IPS-NIHi7 (cell line): ENCODE data around the gene RNF215.
"Not testable (repeated sequence)": the region's sequence is repeated elsewhere in the genome, so short reads cannot be mapped to it uniquely, and the experiment has no call there.

Experiments
- DNase-seq: peaks from one replicate; pipeline ENCODE4 v3.0.0; 2012; ENCODE audit warnings: mixed read lengths; ENCODE audit errors: extremely low spot score

The RNF215 gene

GRCh38 chr22:30362651-30363281 is 24.4 kb downstream of the RNF215 start:
- DNase-seq: peak; percentile 77

- DNase-seq: no peak
Observed at GRCh38 chr22:30361916-30362650, 25.1 kb downstream of the RNF215 start.

DNA sequence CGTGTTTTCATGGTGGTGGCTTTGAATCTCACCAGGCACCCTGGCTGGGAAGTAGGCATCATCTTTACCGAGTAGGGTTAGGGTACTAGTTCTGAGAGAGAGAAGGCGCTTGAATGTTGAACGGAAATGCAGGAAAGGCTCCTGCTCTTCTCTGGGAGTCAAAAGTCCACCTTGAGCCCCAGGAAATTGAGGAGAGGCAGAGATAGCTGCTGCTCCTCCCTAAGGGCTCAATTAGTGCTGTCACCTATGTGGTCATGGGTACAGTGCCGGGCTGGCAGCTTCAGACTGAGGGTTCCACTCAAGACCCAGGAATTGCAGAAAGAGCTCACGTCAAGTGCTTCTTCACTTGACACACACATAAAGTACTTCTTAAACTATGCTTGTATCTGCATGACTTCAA is 28.7 kb downstream of the RNF215 start:
- no peak for DNase-seq

DNA sequence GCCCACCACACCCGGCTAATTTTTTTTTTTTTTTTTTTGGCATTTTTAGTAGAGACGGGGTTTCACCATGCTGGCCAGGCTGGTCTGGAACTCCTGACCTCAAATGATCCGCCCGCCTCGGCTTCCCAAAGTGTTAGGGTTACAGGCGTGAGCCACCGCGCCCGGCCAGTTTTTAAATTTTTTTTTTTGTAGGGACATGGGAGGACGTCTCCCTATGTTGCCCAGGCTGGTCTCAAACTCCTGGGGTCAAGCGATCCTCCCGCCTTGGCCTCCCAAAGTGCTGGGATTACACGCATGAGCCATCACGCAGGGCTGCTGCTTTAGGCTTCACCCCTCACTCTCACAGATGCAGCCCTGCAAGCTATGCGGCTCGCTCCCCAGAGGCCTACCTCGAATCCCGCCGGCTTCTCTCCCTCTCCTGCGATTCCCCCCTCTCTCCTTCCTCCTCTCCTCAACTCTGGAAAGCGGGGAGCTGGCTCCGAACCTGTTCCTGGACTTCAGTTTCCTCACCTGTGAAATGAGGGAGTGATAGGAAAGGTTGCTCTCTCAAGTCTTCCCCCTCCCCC is 29.5 kb downstream of the RNF215 start:
- DNase-seq: no peak

GRCh38 chr22:30357236-30357570 is 30.0 kb downstream of the RNF215 start:
- DNase-seq: no peak

DNA sequence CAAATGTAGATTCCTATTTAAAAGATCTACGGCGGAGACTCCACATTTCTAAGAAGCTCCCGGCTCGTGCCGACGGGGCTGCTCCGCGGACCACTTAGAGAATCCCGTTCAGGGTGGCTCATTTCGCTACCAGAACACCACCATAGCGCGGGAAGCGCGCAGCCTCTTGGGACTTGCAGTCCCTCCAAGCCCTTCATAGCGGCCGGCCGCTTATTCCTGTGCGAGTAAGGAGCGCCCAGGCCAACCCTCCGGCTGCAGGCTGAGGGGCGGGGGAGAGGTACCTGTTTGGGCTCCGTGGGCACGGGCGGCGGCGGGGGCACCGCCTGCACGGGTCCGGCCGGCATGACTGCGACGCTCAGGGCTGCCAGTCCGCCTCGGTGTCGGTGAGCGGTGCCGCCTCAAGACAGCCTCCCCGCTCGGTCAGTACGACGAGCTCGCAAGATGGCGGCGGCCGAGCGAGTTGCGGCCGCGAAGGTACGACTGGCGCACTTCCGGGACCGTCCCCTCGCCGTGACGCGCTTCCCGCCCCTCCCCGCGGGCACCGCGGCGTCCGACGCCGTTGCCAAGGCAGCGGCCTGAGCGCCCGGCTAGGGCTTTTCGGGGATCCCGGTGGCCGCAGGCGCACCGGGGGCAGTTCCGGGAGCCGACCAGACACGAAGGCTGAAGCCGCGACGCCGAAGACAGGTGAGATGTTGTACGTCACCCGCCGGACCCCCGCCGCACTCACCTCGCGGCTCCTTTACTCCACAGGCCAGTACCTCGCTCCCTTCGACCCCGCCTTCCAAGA is 30.6 kb downstream of the RNF215 start, which contains the start of the genes CCDC157 and SF3A1:
TSS of gene CCDC157 (plus strand) at position 559 of the 787 bp plus-strand sequence. CDS start 8,994 bp downstream, outside the sequence.
TSS of gene SF3A1 (minus strand) at position 446 of the 787 bp plus-strand sequence. CDS start at position 344, 102 bp downstream.
- peak; percentile 95 for DNase-seq

DNA sequence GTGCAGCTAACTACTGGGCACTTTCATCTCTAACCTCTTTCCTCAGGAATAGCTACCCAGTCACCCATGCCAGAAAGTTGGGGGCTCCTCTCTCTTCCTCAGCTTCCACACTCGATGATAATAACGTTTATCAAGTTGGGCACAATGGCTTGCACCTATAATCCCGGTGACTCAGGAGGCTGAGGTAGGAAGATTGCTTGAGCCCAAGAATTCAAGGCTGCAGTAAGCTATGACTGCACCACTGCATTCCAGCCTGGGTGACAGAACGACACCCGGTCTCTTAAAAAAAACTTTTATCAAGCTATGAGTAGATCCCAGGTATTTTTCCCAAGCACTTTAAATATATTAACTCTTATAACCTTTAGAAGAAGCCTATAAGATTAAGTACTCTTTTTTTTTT is 32.6 kb downstream of the RNF215 start:
- no peak for DNase-seq

- no peak for DNase-seq
Observed at GRCh38 chr22:30351226-30351625, 36.0 kb downstream of the RNF215 start.

DNA sequence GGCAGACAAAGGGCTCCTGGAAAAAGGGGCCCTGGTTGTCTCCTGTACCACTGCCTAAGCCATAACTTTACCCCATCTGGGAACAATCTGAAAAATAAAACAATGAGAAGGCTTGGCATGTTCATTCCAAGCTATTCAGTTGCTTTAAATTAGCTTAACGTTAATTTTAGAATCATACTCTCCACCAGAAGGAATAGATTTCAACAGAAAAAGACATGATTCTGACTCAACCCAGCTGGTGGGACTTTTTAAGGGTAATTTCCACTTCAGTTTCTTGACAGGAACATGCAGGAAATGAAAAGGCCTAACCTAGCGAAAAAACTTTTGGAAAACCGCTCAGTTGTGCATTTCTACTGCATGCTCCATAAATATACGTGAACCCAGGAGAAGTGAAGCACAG is 38.4 kb downstream of the RNF215 start:
- DNase-seq: no peak

- DNase-seq: no peak
Observed at GRCh38 chr22:30348404-30348803, 38.8 kb downstream of the RNF215 start.

GRCh38 chr22:30347255-30347892 is 39.8 kb downstream of the RNF215 start:
- no peak for DNase-seq

GRCh38 chr22:30344447-30345200 is 42.6 kb downstream of the RNF215 start:
- DNase-seq: no peak

DNA sequence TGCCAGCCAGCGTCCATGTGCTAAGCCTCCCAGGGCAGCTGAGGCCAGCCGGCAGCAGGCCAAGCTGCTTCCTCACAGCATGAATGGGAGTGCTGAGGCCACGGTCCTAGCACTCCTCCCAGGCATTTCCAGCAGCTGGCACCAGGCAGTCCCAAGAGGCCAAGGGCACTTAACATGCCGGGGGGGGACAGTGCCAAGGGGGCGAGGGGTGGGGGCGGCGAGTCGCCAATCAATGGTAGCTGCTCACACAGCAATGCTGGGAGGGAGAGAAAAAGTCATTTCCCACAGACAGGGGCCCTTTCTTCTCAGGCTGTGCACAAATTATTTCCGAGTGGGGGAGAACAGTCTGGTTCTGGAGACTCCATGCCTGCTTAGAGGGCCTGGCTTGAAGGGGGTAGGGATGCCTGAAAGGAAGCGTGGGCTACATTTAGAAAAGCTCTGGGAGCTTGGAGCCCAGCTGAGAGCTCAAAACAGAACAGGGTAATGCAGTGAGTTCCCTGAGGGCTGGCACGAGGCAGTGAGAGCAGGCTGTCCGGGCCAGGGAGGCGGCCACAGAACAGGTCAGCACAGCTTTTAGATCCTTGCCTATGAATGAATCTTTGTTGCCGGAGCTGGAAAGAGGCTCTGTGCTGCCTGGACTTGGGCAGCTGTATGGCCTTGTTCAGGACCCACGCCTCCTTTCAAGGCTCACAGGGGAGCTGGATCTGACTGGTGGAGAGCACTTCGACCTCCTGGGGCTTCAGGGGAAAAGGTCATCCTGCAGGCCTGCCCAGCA is 46.1 kb downstream of the RNF215 start:
- no peak for DNase-seq

GRCh38 chr22:30338802-30339201 is 48.4 kb downstream of the RNF215 start:
- no peak for DNase-seq

GRCh38 chr22:30338341-30338740 is 48.9 kb downstream of the RNF215 start:
- DNase-seq: not testable (repeated sequence)

DNA sequence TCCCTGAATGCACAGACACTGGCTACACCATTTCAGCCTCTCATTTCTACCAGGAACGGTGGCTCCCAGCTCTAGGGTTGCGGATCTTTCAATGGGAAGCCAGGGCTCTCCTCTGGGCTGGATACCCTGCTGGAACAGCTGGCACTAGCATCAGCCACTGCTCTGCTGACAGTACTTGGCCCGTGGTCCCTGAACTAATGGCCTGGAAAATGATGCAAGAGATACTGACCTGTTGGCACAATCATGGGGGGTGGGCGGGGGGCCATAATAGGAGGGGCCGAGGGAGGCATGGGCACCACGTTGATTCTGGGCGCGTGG is 49.8 kb downstream of the RNF215 start:
- DNase-seq: no peak

DNA sequence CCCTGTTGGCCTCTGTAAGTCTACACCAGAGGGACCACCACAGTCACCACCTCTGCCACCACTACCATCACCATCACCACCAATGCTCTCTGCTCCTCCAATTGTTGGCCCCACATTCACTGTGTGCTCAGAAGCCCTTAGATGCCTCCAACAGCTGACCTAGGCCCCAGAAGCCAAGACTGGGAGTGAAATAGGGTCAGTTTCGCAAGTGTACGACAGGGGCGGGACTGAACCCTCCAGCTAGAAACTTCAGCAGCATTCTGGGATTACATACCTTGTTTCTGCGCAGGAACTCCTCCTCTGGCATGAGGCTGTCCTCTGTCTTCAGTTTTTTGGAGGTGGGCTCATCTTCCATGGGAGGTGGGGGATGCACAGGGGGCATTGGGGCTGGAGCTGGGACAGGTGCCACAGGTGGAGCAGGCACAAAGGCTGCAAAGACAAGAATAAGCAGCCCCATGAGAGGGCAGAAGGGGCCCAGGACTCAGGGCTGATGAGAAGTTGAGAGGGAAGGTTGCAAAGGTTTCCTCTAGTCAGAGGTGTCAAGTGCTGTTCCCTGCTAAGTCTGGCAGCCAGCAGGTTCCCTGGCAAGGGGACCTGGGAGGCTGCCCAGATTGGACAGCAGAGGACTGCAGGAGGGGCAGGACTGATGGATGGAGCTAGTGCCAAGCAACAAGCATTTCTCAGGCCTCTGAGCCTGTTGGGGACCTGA is 50.3 kb downstream of the RNF215 start:
- no peak for DNase-seq

DNA sequence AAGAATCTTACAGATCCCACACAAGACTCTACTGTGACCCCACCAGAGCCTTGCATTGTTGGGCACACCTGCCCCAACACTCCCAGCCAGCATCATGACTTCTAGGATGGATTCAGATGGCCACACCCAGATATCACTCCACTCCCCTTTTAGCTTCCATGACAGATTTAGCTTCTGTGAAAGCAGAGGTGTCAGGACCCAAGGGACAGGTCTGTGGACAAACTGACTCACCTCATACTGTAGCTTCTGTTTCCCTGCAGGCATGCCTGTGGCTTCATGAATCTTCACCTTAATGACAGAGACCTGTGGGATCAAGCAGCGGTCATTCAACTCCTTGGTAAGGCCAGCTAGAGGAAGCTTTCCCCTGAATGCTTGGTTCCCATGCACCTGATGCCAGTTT is 52.0 kb downstream of the RNF215 start:
- no peak for DNase-seq

- no peak for DNase-seq
Observed at GRCh38 chr22:30334646-30335045, 52.6 kb downstream of the RNF215 start.

- no peak for DNase-seq
Observed at GRCh38 chr22:30333707-30334087, 53.5 kb downstream of the RNF215 start.
